ENCODE measurements around the gene CD28. TPM values are rescaled to one million over a fixed set of nuclear protein-coding genes. Genes with fewer than 3 reads are reported as not detected.

The CD28 gene
- polyA plus RNA-seq, 1 donor from 2014 or later: not detected

GRCh38 chr2:203691149-203691548 is 15.3 kb upstream of the CD28 start:
- TF ChIP-seq REST (IDR thresholded peaks at IDR 0.05; ENCODE audit: borderline replicate concordance) (no peak), CTCF (IDR thresholded peaks at IDR 0.05; ENCODE audit: poor library complexity, severe bottlenecking) (no peak), EZH2 (IDR thresholded peaks at IDR 0.05; ENCODE audit: borderline replicate concordance, insufficient read depth, low read length, poor library complexity, severe bottlenecking) (no peak), EP300 (conservative IDR thresholded peaks at IDR 0.05; ENCODE audit: poor library complexity, severe bottlenecking) (no peak), TAF1 (IDR thresholded peaks at IDR 0.05; ENCODE audit: low read depth) (no peak), SMC3 (conservative IDR thresholded peaks at IDR 0.05; ENCODE audit: poor library complexity) (no peak), MXI1 (conservative IDR thresholded peaks at IDR 0.05; ENCODE audit: poor library complexity, severe bottlenecking) (no peak), RAD21 (conservative IDR thresholded peaks at IDR 0.05) (no peak), POLR2AphosphoS5 (IDR thresholded peaks at IDR 0.05) (no peak)
- Histone ChIP-seq H3K27ac (ENCODE audit: low read length) (no peak overlapping the region), H3K4me2 (ENCODE audit: low read length) (no peak overlapping the region), H3K27me3 (ENCODE audit: insufficient read depth, low read depth, low read length) (no peaks in the 10 kb centered on the region), H3K9me3 (ENCODE audit: low read length) (no peaks in the 10 kb centered on the region), H3K4me3 (ENCODE audit: low read length) (no peak overlapping the region), H3K36me3 (ENCODE audit: insufficient read depth, low read length) (no peaks in the 10 kb centered on the region), H3F3A (ENCODE audit: insufficient read depth, low read length, poor library complexity, severe bottlenecking) (no peaks in the 10 kb centered on the region), H2AFZ (ENCODE audit: low read depth, low read length) (no peak overlapping the region), H4K20me1 (ENCODE audit: insufficient read depth) (no peaks in the 10 kb centered on the region), H3K79me2 (replicated peaks; ENCODE audit: insufficient read depth, low read length) (no peaks in the 10 kb centered on the region), H3K9ac (ENCODE audit: low read length) (no peak overlapping the region), H3K9me2 (ENCODE audit: insufficient read depth, low read length) (no peaks in the 10 kb centered on the region)

GRCh38 chr2:203692031-203692710 is 14.3 kb upstream of the CD28 start:
- Histone ChIP-seq H3K27me3 (ENCODE audit: insufficient read depth, low read depth, low read length) (no peaks in the 10 kb centered on the region), H3K9ac (ENCODE audit: low read length) (no peak overlapping the region), H3F3A (ENCODE audit: insufficient read depth, low read length, poor library complexity, severe bottlenecking) (no peaks in the 10 kb centered on the region), H3K4me3 (ENCODE audit: low read length) (no peak overlapping the region), H4K20me1 (ENCODE audit: insufficient read depth) (no peaks in the 10 kb centered on the region), H3K79me2 (replicated peaks; ENCODE audit: insufficient read depth, low read length) (no peaks in the 10 kb centered on the region), H3K27ac (ENCODE audit: low read length) (no peak overlapping the region), H3K36me3 (ENCODE audit: insufficient read depth, low read length) (no peaks in the 10 kb centered on the region), H3K9me3 (ENCODE audit: low read length) (no peaks in the 10 kb centered on the region), H3K9me2 (ENCODE audit: insufficient read depth, low read length) (no peaks in the 10 kb centered on the region), H3K4me2 (ENCODE audit: low read length) (no peak overlapping the region), H2AFZ (ENCODE audit: low read depth, low read length) (no peak overlapping the region)
- TF ChIP-seq EP300 (conservative IDR thresholded peaks at IDR 0.05; ENCODE audit: poor library complexity, severe bottlenecking): no peak
- TF ChIP-seq TAF1 (IDR thresholded peaks at IDR 0.05; ENCODE audit: low read depth): no peak
- TF ChIP-seq SMC3 (conservative IDR thresholded peaks at IDR 0.05; ENCODE audit: poor library complexity): no peak
- TF ChIP-seq CTCF (IDR thresholded peaks at IDR 0.05; ENCODE audit: poor library complexity, severe bottlenecking): no peak
- TF ChIP-seq POLR2AphosphoS5 (IDR thresholded peaks at IDR 0.05): no peak
- no peak for TF ChIP-seq EZH2 (IDR thresholded peaks at IDR 0.05; ENCODE audit: borderline replicate concordance, insufficient read depth, low read length, poor library complexity, severe bottlenecking)
- TF ChIP-seq REST (IDR thresholded peaks at IDR 0.05; ENCODE audit: borderline replicate concordance): no peak
- TF ChIP-seq RAD21 (conservative IDR thresholded peaks at IDR 0.05): no peak
- no peak for TF ChIP-seq MXI1 (conservative IDR thresholded peaks at IDR 0.05; ENCODE audit: poor library complexity, severe bottlenecking)

All from neural cell (in vitro differentiated cells).